Measurements from ENCODE around the gene POMC.
"Not testable (repeated sequence)": the region's sequence is repeated elsewhere in the genome, so short reads cannot be mapped to it uniquely, and the experiment has no call there.

The POMC gene

DNA sequence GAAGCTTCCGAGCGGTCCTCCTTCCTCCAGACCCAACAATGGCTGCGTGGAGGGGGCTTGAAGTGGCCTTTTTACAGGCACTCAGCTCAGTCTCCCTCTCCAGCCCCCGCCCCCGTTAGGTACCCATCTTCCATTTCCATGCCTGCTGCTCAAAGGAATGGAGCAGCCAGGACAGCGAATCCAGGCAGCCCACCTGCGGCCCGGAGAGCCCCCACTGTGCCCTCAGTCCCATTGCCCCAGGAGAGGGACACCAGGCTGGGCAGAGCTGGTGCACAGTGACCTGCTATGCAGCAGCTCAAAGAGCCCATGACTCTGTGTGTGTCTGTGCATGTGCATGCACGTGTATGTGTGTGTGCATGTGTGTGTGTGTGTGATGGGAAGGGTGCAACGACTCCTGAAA lies 10.6 kb upstream of the POMC start:
- H3K27ac ChIP-seq = no peak overlapping the region
- H3K4me3 ChIP-seq = no peak overlapping the region

GRCh38 chr2:25177211-25177611 lies 8.8 kb upstream of the POMC start:
- Histone ChIP-seq H3K27ac (no peak overlapping the region), H3K4me3 (no peak overlapping the region)

DNA sequence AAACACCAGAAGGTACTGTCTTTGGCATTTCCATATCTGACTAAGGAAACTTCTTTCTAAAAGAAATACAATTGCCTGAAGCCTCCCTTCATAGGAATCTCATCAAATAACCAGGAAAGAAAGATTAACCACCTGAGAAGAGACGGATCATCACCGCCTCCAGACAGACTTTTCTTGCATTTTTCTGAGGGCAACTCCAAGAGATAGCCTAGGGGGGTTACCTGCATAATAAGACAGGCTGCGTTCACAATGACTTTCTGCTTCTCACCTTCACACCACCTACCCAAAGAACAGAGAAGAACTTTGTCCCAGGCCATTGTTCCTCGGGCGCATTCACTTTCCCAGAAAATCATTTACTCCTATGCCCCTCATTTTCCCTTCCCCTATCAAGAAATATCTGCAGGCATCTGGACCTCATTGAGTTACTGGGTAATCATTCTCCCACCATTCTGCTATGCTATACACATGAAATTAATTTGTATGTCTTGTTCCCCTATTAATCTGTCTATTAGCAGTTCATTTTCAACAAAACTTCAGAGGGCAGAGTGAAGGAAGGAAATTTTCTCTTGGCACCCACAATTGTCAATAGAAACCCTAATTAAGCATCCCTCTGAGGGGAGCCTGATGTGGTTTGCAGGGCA lies 8.3 kb upstream of the POMC start:
- H3K27ac ChIP-seq = no peak overlapping the region
- no peak overlapping the region for H3K4me3 ChIP-seq

DNA sequence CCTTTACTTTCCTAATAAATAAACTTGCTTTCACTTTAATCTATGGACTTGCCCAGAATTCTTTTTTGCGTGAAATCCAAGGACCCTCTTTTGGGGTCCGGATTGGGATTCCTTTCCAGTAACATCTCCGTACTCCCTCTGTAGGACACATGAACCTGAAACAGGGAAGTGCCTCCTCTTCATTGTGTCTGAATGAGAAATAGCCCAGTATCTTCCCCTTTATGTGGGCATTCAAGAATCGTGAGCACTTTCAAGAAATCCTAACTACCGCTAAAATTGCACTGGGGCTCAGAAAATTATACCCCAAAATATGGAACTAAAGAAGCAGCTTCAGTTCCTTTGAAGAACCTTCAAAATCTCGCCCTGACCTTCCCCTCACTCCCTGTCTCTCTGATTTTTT lies 7.8 kb upstream of the POMC start:
- no peak overlapping the region for H3K4me3 ChIP-seq
- H3K27ac ChIP-seq = no peak overlapping the region

- no peak overlapping the region for H3K27ac ChIP-seq
- no peak overlapping the region for H3K4me3 ChIP-seq
Observed at GRCh38 chr2:25174192-25174861, 5.9 kb upstream of the POMC start.

DNA sequence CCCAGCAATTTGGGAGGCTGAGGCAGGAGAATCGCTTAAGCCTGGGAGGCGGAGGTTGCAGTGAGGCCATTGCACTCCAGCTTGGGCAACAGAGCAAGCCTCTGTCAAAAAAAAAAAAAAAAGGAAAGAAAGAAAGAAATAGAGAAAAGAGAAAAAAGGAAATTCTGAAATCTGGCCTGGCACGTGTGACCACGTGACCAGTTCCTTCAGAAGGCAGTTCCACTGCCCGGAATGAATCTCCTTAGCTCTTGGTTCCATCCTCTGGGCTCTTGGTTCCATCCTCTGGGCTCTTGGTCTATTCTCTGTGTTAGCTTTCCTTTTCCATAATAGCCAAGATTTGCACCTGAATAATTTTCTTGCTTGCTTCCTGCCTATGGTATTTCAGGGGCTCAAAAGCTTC lies 5.3 kb upstream of the POMC start:
- Histone ChIP-seq H3K4me3 (no peak overlapping the region), H3K27ac (no peak overlapping the region)

DNA sequence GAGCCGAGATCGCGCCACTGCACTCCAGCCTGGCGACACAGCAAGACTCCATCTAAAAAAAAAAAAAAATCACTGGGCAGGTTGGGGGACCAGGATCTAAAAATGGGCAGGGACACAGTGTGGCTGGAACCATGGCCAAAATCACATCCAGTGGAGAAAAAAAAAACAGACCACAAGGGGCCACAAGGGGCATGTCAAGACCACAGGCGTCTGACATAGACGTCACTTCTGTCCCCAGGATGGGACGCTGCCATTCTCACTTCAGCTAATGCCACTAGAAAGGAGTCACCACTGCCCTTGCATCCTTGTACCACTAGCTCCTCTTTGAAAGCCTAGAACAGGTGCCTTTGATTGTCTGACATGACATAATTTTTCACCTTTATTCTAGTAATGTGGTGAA lies 2.5 kb upstream of the POMC start:
- H3K4me3 ChIP-seq = no peak overlapping the region
- no peak overlapping the region for H3K27ac ChIP-seq

GRCh38 chr2:25169073-25169470 lies 692 bp upstream of the POMC start:
- peak overlapping the region in 1 of 7 experiments; percentile 44 for H3K4me3 ChIP-seq

DNA sequence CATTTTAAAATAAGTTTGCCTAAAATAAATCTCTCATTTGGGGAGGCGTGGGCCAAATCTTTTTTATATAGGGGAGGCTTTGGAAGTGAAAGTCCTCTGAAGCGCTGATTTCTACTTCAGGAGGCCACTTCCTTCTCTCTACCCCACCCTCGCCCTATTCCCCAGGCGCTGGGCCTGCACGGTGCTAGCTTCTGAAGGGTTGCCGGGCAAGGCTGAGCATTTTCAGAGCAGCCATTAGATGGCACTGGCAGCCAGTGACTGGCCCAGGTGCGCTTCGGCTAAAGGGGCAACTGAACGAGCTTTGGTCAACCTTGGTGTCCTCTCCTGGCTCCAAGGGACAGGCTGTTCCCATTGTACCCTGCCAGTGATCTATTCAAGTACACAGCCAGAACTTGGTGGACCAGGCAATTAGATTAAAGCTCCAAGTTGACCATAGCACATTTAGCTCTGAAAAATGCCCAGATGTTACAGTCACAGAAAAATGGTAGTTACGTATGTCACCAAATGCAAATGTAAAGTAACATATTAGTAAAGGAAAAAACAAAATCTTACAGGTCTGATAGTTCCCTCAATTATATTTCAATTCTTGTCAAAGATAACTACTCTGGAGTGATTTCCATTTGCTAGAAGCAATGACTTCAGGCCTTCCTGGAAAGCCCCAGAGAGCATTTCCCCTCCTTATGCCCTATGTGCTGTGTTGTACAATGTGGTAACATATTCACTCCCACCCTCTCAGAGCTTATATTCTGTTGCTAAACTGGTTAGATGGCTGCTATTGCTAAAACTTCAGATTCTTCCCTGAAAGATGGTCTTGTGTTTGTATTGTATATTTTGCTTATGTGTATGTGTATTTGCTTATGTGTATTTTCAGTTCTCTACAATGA lies 2.1 kb downstream of the POMC start:
- no peak overlapping the region for H3K4me3 ChIP-seq
- no peak overlapping the region for H3K27ac ChIP-seq

More at GRCh38 chr2:25169073-25169470, 692 bp upstream of the POMC start:
- H3K27ac ChIP-seq = no peak overlapping the region

GRCh38 chr2:25164561-25164960 lies 3.8 kb downstream of the POMC start:
- Histone ChIP-seq H3K4me3 (no peak overlapping the region), H3K27ac (no peak overlapping the region)

DNA sequence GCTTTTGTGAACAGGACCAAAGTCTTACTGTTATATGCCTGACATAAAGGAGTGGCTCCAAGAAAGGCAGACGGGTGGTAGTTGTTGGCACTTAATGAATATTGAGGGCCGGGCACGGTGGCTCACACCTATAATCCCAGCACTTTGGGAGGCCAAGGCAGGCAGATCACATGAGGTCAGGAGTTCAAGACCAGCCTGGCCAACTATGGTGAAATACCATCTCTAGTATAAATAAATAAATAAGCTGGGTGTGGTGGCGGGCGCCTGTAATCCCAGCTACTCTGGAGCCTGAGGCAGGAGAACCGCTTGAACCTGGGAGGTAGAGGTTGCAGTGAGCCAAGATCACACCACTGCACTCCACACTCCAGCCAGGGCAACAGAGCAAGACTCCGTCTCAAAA lies 6.3 kb downstream of the POMC start:
- H3K4me3 ChIP-seq = peak overlapping the region in 1 of 7 experiments; percentile 15
- not testable (repeated sequence) for H3K27ac ChIP-seq

DNA sequence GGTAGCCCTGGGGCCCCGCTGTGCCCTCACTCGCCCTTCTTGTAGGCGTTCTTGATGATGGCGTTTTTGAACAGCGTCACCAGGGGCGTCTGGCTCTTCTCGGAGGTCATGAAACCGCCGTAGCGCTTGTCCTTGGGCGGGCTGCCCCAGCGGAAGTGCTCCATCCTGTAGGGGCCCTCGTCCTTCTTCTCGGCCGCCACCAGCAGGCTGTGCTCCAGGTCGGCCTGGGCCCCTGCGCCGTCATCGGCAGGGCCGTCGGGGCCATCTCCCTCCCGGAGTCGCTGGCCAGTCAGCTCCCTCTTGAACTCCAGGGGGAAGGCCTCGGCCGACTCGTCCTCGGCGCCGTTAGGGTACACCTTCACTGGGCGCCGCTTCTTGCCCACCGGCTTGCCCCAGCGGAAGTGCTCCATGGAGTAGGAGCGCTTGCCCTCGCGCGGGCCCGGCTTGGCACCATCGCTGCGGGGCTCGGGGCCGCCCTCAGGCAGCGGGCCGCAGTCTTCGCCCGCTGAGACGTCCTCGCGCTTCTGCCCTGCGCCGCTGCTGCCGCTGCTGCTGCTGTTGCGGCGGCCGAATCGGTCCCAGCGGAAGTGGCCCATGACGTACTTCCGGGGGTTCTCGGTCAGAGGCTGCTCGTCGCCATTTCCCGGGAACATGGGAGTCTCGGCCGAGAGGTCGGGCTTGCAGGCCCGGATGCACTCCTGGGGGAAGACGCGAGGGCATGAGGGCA lies 7.2 kb downstream of the POMC start:
- H3K4me3 ChIP-seq = peak overlapping the region; percentile 15 to 39 (median 24)
- peak overlapping the region in 10 of 21 experiments; percentile 3 to 79 (median 50) for H3K27ac ChIP-seq

DNA sequence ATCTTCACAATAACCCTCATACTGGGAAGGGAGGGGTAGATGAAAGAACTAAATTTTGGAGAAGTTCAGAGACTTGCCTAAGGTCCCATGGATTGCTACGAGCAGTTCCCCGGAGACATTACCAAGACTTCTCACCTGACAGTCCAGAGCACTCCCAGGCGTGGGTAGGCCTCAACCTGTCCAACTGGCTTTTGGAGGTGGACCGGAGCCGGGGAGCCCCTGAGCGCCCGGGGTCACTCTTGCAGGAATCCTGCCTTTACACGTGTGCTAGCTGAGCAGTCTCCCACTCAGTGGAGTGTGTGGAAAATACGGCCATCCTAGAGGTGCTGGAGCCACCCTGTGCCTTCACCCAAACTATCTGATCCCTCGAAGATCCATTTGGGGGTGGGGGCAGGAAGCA lies 8.0 kb downstream of the POMC start:
- peak overlapping the region in 1 of 7 experiments; percentile 39 for H3K4me3 ChIP-seq

GRCh38 chr2:25159949-25160348 lies 8.4 kb downstream of the POMC start:
- H3K27ac ChIP-seq = no peak overlapping the region

More for the DNA sequence above, 8.0 kb downstream of the POMC start:
- no peak overlapping the region for H3K27ac ChIP-seq

GRCh38 chr2:25158096-25158852 lies 10.1 kb downstream of the POMC start:
- Histone ChIP-seq H3K27ac (no peak overlapping the region), H3K4me3 (no peak overlapping the region)

More at GRCh38 chr2:25159949-25160348, 8.4 kb downstream of the POMC start:
- H3K4me3 ChIP-seq = no peak overlapping the region

GRCh38 chr2:25155401-25155800 lies 13.0 kb downstream of the POMC start:
- Histone ChIP-seq H3K27ac (no peak overlapping the region), H3K4me3 (no peak overlapping the region)

DNA sequence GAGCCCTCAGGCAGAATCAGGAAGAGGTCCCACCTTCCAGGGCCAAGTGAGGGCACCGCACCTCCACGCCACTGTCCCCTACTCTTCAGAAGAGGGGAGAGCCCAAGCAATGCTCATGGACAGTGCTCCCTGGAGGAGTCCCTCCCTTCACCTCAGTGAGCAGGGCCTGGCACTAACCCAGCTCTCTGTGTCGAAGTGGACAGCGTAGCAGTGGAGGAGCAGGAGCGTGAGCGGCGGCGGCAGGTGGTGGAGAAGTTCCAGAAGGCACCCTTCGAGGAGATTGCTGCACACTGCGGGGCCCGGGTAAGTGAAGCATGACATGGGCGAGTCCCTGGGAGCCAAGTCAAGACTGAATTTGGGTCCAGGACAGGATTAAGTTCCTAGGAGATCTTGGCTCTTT lies 16.7 kb downstream of the POMC start:
- Histone ChIP-seq H3K4me3 (no peak overlapping the region), H3K27ac (no peak overlapping the region)

DNA sequence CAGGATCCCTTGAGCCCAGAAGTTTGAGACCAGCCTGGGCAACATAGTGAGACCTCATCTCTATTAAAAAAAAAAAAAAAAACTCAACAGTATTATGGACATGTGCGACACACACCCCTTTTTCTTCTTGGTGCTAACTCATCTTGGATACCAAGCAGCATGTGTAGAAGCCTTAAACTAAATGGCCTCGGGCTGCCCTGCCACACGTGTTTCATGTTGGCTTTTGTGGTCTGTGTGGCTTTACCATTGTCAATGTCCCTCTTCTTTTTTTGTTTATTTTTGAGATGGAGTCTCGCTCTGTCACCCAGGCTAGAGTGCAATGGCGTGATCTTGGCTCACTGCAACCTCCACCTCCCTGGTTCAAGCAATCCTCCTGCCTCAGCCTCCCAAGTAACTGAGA lies 17.4 kb downstream of the POMC start:
- H3K4me3 ChIP-seq = not testable (repeated sequence)

GRCh38 chr2:25149646-25150045 lies 18.7 kb downstream of the POMC start:
- Histone ChIP-seq H3K4me3 (no peak overlapping the region), H3K27ac (no peak overlapping the region)

More for the DNA sequence above, 17.4 kb downstream of the POMC start:
- H3K27ac ChIP-seq = not testable (repeated sequence)
